K562 (cell line): Measurements from ENCODE around the gene ST6GALNAC6.

Experiments
- FOXK1 ChIP-seq: sonication (generic); formaldehyde crosslinking; IDR thresholded peaks from 2 replicates; pipeline ENCODE4 v1.8.0; 2022; ENCODE audit warnings: missing genetic modification reagents, mild to moderate bottlenecking, borderline replicate concordance
- KDM4B ChIP-seq, 2 experiments: fragments of 450-650 bp in 1 of 2; sonication (generic) in 1 of 2; IDR thresholded peaks; 2 replicates each; pipeline ENCODE4 v1.6.1; 2016 to 2017; ENCODE audit warnings: borderline replicate concordance in 2 of 2, antibody characterized with exemption in 1 of 2, low read depth in 1 of 2, mild to moderate bottlenecking in 1 of 2
- POLR2A ChIP-seq: fragments of 450-650 bp; conservative IDR thresholded peaks from 2 replicates; pipeline ENCODE4 v1.6.1; 2016
- RAD21 ChIP-seq, 2 experiments: fragments of 250-450 bp in 1 of 2; fragments of 450-650 bp in 1 of 2; sonication (Bioruptor Pico) in 1 of 2; formaldehyde crosslinking in 1 of 2; IDR thresholded peaks in 1 of 2; conservative IDR thresholded peaks in 1 of 2; 2 replicates each; pipeline versions ENCODE4 v1.4.0 to v1.8.0; 2020 to 2022; ENCODE audit warnings: mild to moderate bottlenecking in 2 of 2, moderate library complexity in 1 of 2
- ZBTB33 ChIP-seq: sonication (generic); formaldehyde crosslinking; IDR thresholded peaks from 2 replicates; pipeline ENCODE4 v1.8.1; 2023; ENCODE audit warnings: mild to moderate bottlenecking, missing genetic modification reagents
- ZNF274 ChIP-seq: IDR thresholded peaks from 2 replicates; pipeline ENCODE4 v1.6.1; 2011; ENCODE audit warnings: low read depth, mild to moderate bottlenecking, low read length, moderate library complexity, borderline replicate concordance
- ZSCAN29 ChIP-seq: fragments of 450-650 bp; IDR thresholded peaks from 2 replicates; pipeline ENCODE4 v1.6.1; 2017
- TF ChIP-seq, protein P1 (sequence below), 3 experiments: IDR thresholded peaks in 2 of 3; conservative IDR thresholded peaks in 1 of 3; 2 replicates each; pipeline ENCODE4 v1.5.1; 2011 to 2012; ENCODE audit warnings: low read length in 3 of 3, mild to moderate bottlenecking in 3 of 3, control low read depth in 2 of 3, improper control_type of control experiment in 1 of 3, inconsistent platforms in 1 of 3, low read depth in 1 of 3, mixed read lengths in 1 of 3, moderate library complexity in 1 of 3; ENCODE audit not compliant: insufficient read depth in 2 of 3

GRCh38 chr9:127941961-127942215 is 42.5 kb upstream of the ST6GALNAC6 start:
- TF ChIP-seq ZNF274 (no peak), ZSCAN29 (no peak), KDM4B (IDR thresholded peaks at IDR 0.05; ENCODE audit: borderline replicate concordance in 2 of 2, low read depth in 1 of 2) (no peak), POLR2A (no peak), FOXK1 (CRISPR knock-in tag) (no peak), ZBTB33 (CRISPR knock-in tag) (no peak), RAD21 (CRISPR knock-in tag; conservative IDR thresholded peaks at IDR 0.05 in 1 of 2, IDR thresholded peaks at IDR 0.05 in 1 of 2) (no peak)
- TF ChIP-seq, protein P1, sequence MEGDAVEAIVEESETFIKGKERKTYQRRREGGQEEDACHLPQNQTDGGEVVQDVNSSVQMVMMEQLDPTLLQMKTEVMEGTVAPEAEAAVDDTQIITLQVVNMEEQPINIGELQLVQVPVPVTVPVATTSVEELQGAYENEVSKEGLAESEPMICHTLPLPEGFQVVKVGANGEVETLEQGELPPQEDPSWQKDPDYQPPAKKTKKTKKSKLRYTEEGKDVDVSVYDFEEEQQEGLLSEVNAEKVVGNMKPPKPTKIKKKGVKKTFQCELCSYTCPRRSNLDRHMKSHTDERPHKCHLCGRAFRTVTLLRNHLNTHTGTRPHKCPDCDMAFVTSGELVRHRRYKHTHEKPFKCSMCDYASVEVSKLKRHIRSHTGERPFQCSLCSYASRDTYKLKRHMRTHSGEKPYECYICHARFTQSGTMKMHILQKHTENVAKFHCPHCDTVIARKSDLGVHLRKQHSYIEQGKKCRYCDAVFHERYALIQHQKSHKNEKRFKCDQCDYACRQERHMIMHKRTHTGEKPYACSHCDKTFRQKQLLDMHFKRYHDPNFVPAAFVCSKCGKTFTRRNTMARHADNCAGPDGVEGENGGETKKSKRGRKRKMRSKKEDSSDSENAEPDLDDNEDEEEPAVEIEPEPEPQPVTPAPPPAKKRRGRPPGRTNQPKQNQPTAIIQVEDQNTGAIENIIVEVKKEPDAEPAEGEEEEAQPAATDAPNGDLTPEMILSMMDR (IDR thresholded peaks at IDR 0.05 in 2 of 3, conservative IDR thresholded peaks at IDR 0.05 in 1 of 3; ENCODE audit: insufficient read depth in 2 of 3, low read depth in 1 of 3, low read length in 3 of 3): no peak
